Measurements from ENCODE around the gene SEC24D.
A peak's percentile ranks its signal among the peaks of the same experiment; 100 is the strongest.

Gene SEC24D

GRCh38 chr4:118754890-118755289, 81.0 kb downstream of the SEC24D start:
- ChIA-PET POLR2A (no interaction called here), CTCF (interaction anchor here (0.7 to 1.1 kb wide), 2 partner anchors 15 to 463 kb away, joined by 3 to 6 read pairs; no protein-coding TSS in a partner anchor)
- peaks cover 0 to 24% of the 10 kb centered on the region in 2 experiments; a peak in 1 of 3 replicates for H3K36me3 ChIP-seq (ENCODE audit: control insufficient read depth in 2 of 2, insufficient read depth in 1 of 2, low read length in 2 of 2)
- no peak for TF ChIP-seq ZNF501 (tag by site-specific recombination; IDR thresholded peaks at IDR 0.05)
- TF ChIP-seq ZNF157 (tag by site-specific recombination; IDR thresholded peaks at IDR 0.05) = no peak
- TF ChIP-seq ZIC2 (tag by site-specific recombination; IDR thresholded peaks at IDR 0.05) = no peak
- no peak for TF ChIP-seq ZNF560 (tag by site-specific recombination; IDR thresholded peaks at IDR 0.05; ENCODE audit: borderline replicate concordance)
- no peak for TF ChIP-seq ZNF266 (tag by site-specific recombination; IDR thresholded peaks at IDR 0.05; ENCODE audit: low read depth)
- no peak for TF ChIP-seq KLF7 (tag by site-specific recombination; IDR thresholded peaks at IDR 0.05; ENCODE audit: borderline replicate concordance)
- no peak for TF ChIP-seq ZNF239 (tag by site-specific recombination; IDR thresholded peaks at IDR 0.05)
- TF ChIP-seq GFI1B (tag by site-specific recombination; IDR thresholded peaks at IDR 0.05) = no peak
- no peak for TF ChIP-seq ZNF664 (tag by site-specific recombination; IDR thresholded peaks at IDR 0.05)
- TF ChIP-seq OSR2 (tag by site-specific recombination; IDR thresholded peaks at IDR 0.05) = no peak
- no peak for TF ChIP-seq ZNF791 (tag by site-specific recombination; IDR thresholded peaks at IDR 0.05)
- TF ChIP-seq ZNF223 (tag by site-specific recombination; IDR thresholded peaks at IDR 0.05) = no peak
- no peaks in the 10 kb centered on the region; the same call in 1 of the 2 replicates for H3K4me1 ChIP-seq (ENCODE audit: control insufficient read depth, insufficient read depth, low read length)
- no peak overlapping the region for H3K4me3 ChIP-seq (ENCODE audit: low read depth, low read length)
- H3K9me3 ChIP-seq (ENCODE audit: control insufficient read depth, insufficient read depth, low read depth, low read length) = no peaks in the 10 kb centered on the region
- H3K27ac ChIP-seq (ENCODE audit: extremely low read depth, low read depth, low read length) = no peak overlapping the region

GRCh38 chr4:118753685-118754084, 82.2 kb downstream of the SEC24D start:
- H3K36me3 ChIP-seq (ENCODE audit: control insufficient read depth in 2 of 2, insufficient read depth in 1 of 2, low read length in 2 of 2) = peaks cover 0 to 27% of the 10 kb centered on the region in 2 experiments; a peak in 1 of 3 replicates
- no peak for TF ChIP-seq ZNF211 (tag by site-specific recombination; IDR thresholded peaks at IDR 0.05; ENCODE audit: low read depth)
- H3K4me1 ChIP-seq (ENCODE audit: control insufficient read depth, insufficient read depth, low read length) = no peaks in the 10 kb centered on the region; the same call in 1 of the 2 replicates
- H3K27ac ChIP-seq (ENCODE audit: extremely low read depth, low read depth, low read length) = no peak overlapping the region
- ChIA-PET POLR2A (interaction anchor here (0.6 kb wide), 1 partner anchor 163 kb away, joined by 7 read pairs; no protein-coding TSS in a partner anchor), CTCF (interaction anchor here (1.2 kb wide), 1 partner anchor 18 kb away, joined by 6 read pairs; no protein-coding TSS in a partner anchor)
- H3K4me3 ChIP-seq (ENCODE audit: low read depth, low read length) = no peak overlapping the region
- H3K9me3 ChIP-seq (ENCODE audit: control insufficient read depth, insufficient read depth, low read depth, low read length) = no peaks in the 10 kb centered on the region

GRCh38 chr4:118753096-118753495, 82.8 kb downstream of the SEC24D start:
- ChIA-PET POLR2A (interaction anchor here (0.6 kb wide), 1 partner anchor 162 kb away, joined by 7 read pairs; no protein-coding TSS in a partner anchor), CTCF (interaction anchor here (0.6 to 1.2 kb wide), 3 partner anchors 19 to 249 kb away, joined by 3 to 6 read pairs (median 3); no protein-coding TSS in a partner anchor)
- H3K4me3 ChIP-seq (ENCODE audit: low read depth, low read length) = no peak overlapping the region
- H3K9me3 ChIP-seq (ENCODE audit: control insufficient read depth, insufficient read depth, low read depth, low read length) = no peaks in the 10 kb centered on the region
- no peaks in the 10 kb centered on the region; the same call in 1 of the 2 replicates for H3K4me1 ChIP-seq (ENCODE audit: control insufficient read depth, insufficient read depth, low read length)
- peaks cover 0 to 27% of the 10 kb centered on the region in 2 experiments; a peak in 1 of 3 replicates for H3K36me3 ChIP-seq (ENCODE audit: control insufficient read depth in 2 of 2, insufficient read depth in 1 of 2, low read length in 2 of 2)
- no peak overlapping the region for H3K27ac ChIP-seq (ENCODE audit: extremely low read depth, low read depth, low read length)
- no peak for TF ChIP-seq FEZF1 (tag by site-specific recombination; IDR thresholded peaks at IDR 0.05)
- TF ChIP-seq ZFP69B (tag by site-specific recombination; IDR thresholded peaks at IDR 0.05) = no peak
- peak; percentile 50; the same call in 1 of the 2 replicates for TF ChIP-seq ZNF549 (tag by site-specific recombination; IDR thresholded peaks at IDR 0.05)
- no peak for TF ChIP-seq ZBTB49 (tag by site-specific recombination; IDR thresholded peaks at IDR 0.05; ENCODE audit: low read depth)

- no peak overlapping the region for H3K27ac ChIP-seq (ENCODE audit: extremely low read depth, low read depth, low read length)
- CTCF ChIA-PET = interaction anchor here (0.6 to 0.7 kb wide), 2 partner anchors 74 to 249 kb away, joined by 3 read pairs; no protein-coding TSS in a partner anchor
- TF ChIP-seq ZNF223 (tag by site-specific recombination; IDR thresholded peaks at IDR 0.05) (no peak), PRDM10 (tag by site-specific recombination; IDR thresholded peaks at IDR 0.05) (no peak), TCF7L2 (IDR thresholded peaks at IDR 0.05; ENCODE audit: borderline replicate concordance, low read depth, low read length) (no peak), ZNF16 (tag by site-specific recombination; IDR thresholded peaks at IDR 0.05; ENCODE audit: low read depth) (no peak), ZNF48 (tag by site-specific recombination; IDR thresholded peaks at IDR 0.05) (no peak), KLF16 (tag by site-specific recombination; IDR thresholded peaks at IDR 0.05) (no peak), RBAK (tag by site-specific recombination; IDR thresholded peaks at IDR 0.05) (no peak)
Observed at GRCh38 chr4:118752551-118752950, 83.4 kb downstream of the SEC24D start.

More at GRCh38 chr4:118752551-118752950, 83.4 kb downstream of the SEC24D start:
- H3K4me1 ChIP-seq (ENCODE audit: control insufficient read depth, insufficient read depth, low read length) = no peaks in the 10 kb centered on the region; the same call in 1 of the 2 replicates
- H3K4me3 ChIP-seq (ENCODE audit: low read depth, low read length) = no peak overlapping the region
- H3K36me3 ChIP-seq (ENCODE audit: control insufficient read depth in 2 of 2, insufficient read depth in 1 of 2, low read length in 2 of 2) = peaks cover 0 to 27% of the 10 kb centered on the region in 2 experiments; a peak in 1 of 3 replicates
- POLR2A ChIA-PET = no interaction called here
- no peaks in the 10 kb centered on the region for H3K9me3 ChIP-seq (ENCODE audit: control insufficient read depth, insufficient read depth, low read depth, low read length)

Measured in HEK293 (cell line).